H1 (cell line): ENCODE measurements around the gene SRD5A3. TPM values are rescaled to one million over a fixed set of nuclear protein-coding genes. Genes with fewer than 3 reads are reported as not detected.

Experiments used
- CTCF ChIA-PET: fragments of 300-600 bp; sonication (Branson Sonifier 250); formaldehyde crosslinking; loops from one replicate; lab custom pipeline; 2021; ENCODE audit not compliant: partially characterized antibody; lab: Charles Lee
- POLR2A ChIA-PET: fragments of 300-600 bp; sonication (Branson Sonifier 250); formaldehyde crosslinking; loops from one replicate; lab custom pipeline; 2021; ENCODE audit warnings: inconsistent platforms; ENCODE audit not compliant: partially characterized antibody; lab: Charles Lee
- DNase-seq, 2 experiments: peaks; one replicate each; pipeline versions ENCODE4 v3.0.0 to v3.0.0-alpha.2; 2010 to 2022; ENCODE audit warnings: low spot score in 2 of 2, low read depth in 1 of 2, mixed read lengths in 1 of 2
- FAIRE-seq: peaks from 2 replicates; lab custom pipeline; 2011; peaks lifted over from hg19 to GRCh38; lab: Jason Lieb, UNC
- H2AFZ ChIP-seq: 2 replicates; pipeline ENCODE4 v1.8.1; 2012; ENCODE audit warnings: low read length, inconsistent platforms
- H2AK5ac ChIP-seq: 2 replicates; pipeline ENCODE4 v1.6.1; 2013; ENCODE audit warnings: low read depth, low read length
- H2BK120ac ChIP-seq: replicated peaks from 2 replicates; pipeline ENCODE3; 2013; ENCODE audit warnings: low read depth, low read length, inconsistent platforms
- H2BK12ac ChIP-seq: 2 replicates; pipeline ENCODE4 v1.6.1; 2013; ENCODE audit warnings: low read depth, low read length
- H2BK15ac ChIP-seq: 2 replicates; pipeline ENCODE4 v1.6.1; 2013; ENCODE audit warnings: low read length
- H2BK20ac ChIP-seq: 2 replicates; pipeline ENCODE4 v1.6.1; 2013; ENCODE audit warnings: low read length
- H2BK5ac ChIP-seq: 2 replicates; pipeline ENCODE4 v1.6.1; 2013; ENCODE audit warnings: low read depth, low read length
- H3K14ac ChIP-seq: 2 replicates; pipeline ENCODE4 v1.6.1; 2013; ENCODE audit warnings: inconsistent platforms; ENCODE audit not compliant: insufficient read length
- H3K18ac ChIP-seq: 2 replicates; pipeline ENCODE4 v1.6.1; 2013; ENCODE audit warnings: low read length; ENCODE audit errors: extremely low read depth
- H3K23ac ChIP-seq: 2 replicates; pipeline ENCODE4 v1.6.1; 2013; ENCODE audit warnings: inconsistent platforms; ENCODE audit not compliant: insufficient read length
- H3K23me2 ChIP-seq: 2 replicates; pipeline ENCODE4 v1.6.1; 2013; ENCODE audit warnings: low read depth, low read length
- H3K27ac ChIP-seq: 2 replicates; pipeline ENCODE4 v1.6.1; 2011; ENCODE audit warnings: low read depth, low read length, inconsistent platforms
- H3K27me3 ChIP-seq, 4 experiments: replicated peaks in 1 of 4; 1 replicate in 1 of 4; 2 replicates in 3 of 4; pipeline versions ENCODE4 v1.6.1 to v1.8.1; 2011 to 2013; ENCODE audit warnings: low read length in 3 of 4, mild to moderate bottlenecking in 3 of 4, inconsistent platforms in 2 of 4, mixed read lengths in 2 of 4, moderate library complexity in 1 of 4; ENCODE audit not compliant: control insufficient read depth in 3 of 4, insufficient read depth in 3 of 4; ENCODE audit errors: extremely low read depth in 1 of 4
- H3K36me3 ChIP-seq, 4 experiments: 2 replicates each; pipeline versions ENCODE4 v1.6.1 to v1.8.1; 2011 to 2013; ENCODE audit warnings: mild to moderate bottlenecking in 4 of 4, low read length in 3 of 4, moderate library complexity in 2 of 4, control low read depth in 1 of 4, inconsistent platforms in 1 of 4; ENCODE audit not compliant: insufficient read depth in 4 of 4, control insufficient read depth in 2 of 4
- H3K4ac ChIP-seq: replicated peaks from 2 replicates; pipeline ENCODE3; 2013; ENCODE audit warnings: low read length, low read depth, mixed read lengths, inconsistent platforms; ENCODE audit not compliant: insufficient read length
- H3K4me1 ChIP-seq, 4 experiments: replicated peaks in 1 of 4; 1 replicate in 1 of 4; 2 replicates in 3 of 4; pipeline versions ENCODE4 v1.6.1 to v1.8.1; 2011 to 2013; ENCODE audit warnings: low read length in 3 of 4, inconsistent platforms in 2 of 4, mixed read lengths in 1 of 4; ENCODE audit not compliant: insufficient read depth in 4 of 4, control insufficient read depth in 3 of 4
- H3K4me2 ChIP-seq, 2 experiments: 2 replicates each; pipeline versions ENCODE4 v1.6.1 to v1.8.1; 2011 to 2013; ENCODE audit warnings: low read depth in 2 of 2, low read length in 2 of 2, control low read depth in 1 of 2, inconsistent platforms in 1 of 2, mild to moderate bottlenecking in 1 of 2; ENCODE audit not compliant: insufficient read depth in 1 of 2
- H3K4me3 ChIP-seq, 4 experiments: fragments of 200-600, 300-600 bp in 1 of 4; sonication (generic), shearing (Covaris generic), sonication (Bioruptor Twin) in 1 of 4; 2 replicates each; pipeline versions ENCODE4 v1.5.1 to v1.8.1; 2011 to 2016; ENCODE audit warnings: low read length in 4 of 4, low read depth in 3 of 4, control low read depth in 2 of 4, inconsistent platforms in 2 of 4, mild to moderate bottlenecking in 2 of 4, mixed read lengths in 1 of 4, moderate library complexity in 1 of 4; ENCODE audit not compliant: insufficient read depth in 2 of 4; ENCODE audit errors: extremely low read depth in 1 of 4
- H3K56ac ChIP-seq: replicated peaks from 2 replicates; pipeline ENCODE3; 2013; ENCODE audit warnings: low read depth, mild to moderate bottlenecking, mixed read lengths, low read length, inconsistent platforms; ENCODE audit not compliant: insufficient read length
- H3K79me1 ChIP-seq: 2 replicates; pipeline ENCODE4 v1.6.1; 2013; ENCODE audit warnings: low read depth, low read length, control low read depth
- H3K79me2 ChIP-seq, 2 experiments: 2 replicates each; pipeline versions ENCODE4 v1.6.1 to v1.8.1; 2012 to 2013; ENCODE audit warnings: low read length in 2 of 2, mild to moderate bottlenecking in 2 of 2, inconsistent platforms in 1 of 2; ENCODE audit not compliant: insufficient read depth in 2 of 2, control insufficient read depth in 1 of 2
- H3K9ac ChIP-seq, 4 experiments: replicated peaks in 1 of 4; 1 replicate in 1 of 4; 2 replicates in 3 of 4; pipeline versions ENCODE4 v1.6.1 to v1.8.1; 2011 to 2013; ENCODE audit warnings: low read depth in 3 of 4, low read length in 3 of 4, control low read depth in 2 of 4, mild to moderate bottlenecking in 2 of 4, moderate library complexity in 2 of 4, inconsistent platforms in 1 of 4; ENCODE audit errors: extremely low read depth in 1 of 4
- H3K9me3 ChIP-seq, 2 experiments: 2 replicates each; pipeline versions ENCODE4 v1.6.1 to v1.8.1; 2012 to 2013; ENCODE audit warnings: mild to moderate bottlenecking in 2 of 2, moderate library complexity in 2 of 2, control low read depth in 1 of 2, inconsistent platforms in 1 of 2, low read depth in 1 of 2, low read length in 1 of 2, mixed read lengths in 1 of 2; ENCODE audit not compliant: insufficient read depth in 2 of 2
- H4K20me1 ChIP-seq, 2 experiments: replicated peaks in 1 of 2; 2 replicates each; pipeline versions ENCODE3 to v1.8.1; 2011 to 2013; ENCODE audit warnings: inconsistent platforms in 2 of 2, low read length in 2 of 2, mild to moderate bottlenecking in 1 of 2; ENCODE audit not compliant: insufficient read depth in 2 of 2, control insufficient read depth in 1 of 2
- H4K5ac ChIP-seq: 2 replicates; pipeline ENCODE4 v1.6.1; 2013; ENCODE audit warnings: low read length, low read depth, mixed read lengths, inconsistent platforms; ENCODE audit not compliant: insufficient read length
- H4K8ac ChIP-seq: 2 replicates; pipeline ENCODE4 v1.8.0; 2013; ENCODE audit warnings: mild to moderate bottlenecking, moderate library complexity, low read length, inconsistent platforms; ENCODE audit not compliant: insufficient read depth; ENCODE audit errors: extremely low read depth
- H4K91ac ChIP-seq: replicated peaks from 2 replicates; pipeline ENCODE3; 2013; ENCODE audit warnings: low read length, mixed read lengths, inconsistent platforms; ENCODE audit not compliant: insufficient read length
- ASH2L ChIP-seq: fragments of 200-600, 300-600 bp; sonication (generic); IDR thresholded peaks from one replicate; pipeline ENCODE4 v1.7.1; 2017; ENCODE audit warnings: low read length
- BACH1 ChIP-seq: IDR thresholded peaks from 2 replicates; pipeline ENCODE4 v1.6.1; 2012; ENCODE audit warnings: low read length, improper control_type of control experiment
- CHD1 ChIP-seq: IDR thresholded peaks from 2 replicates; pipeline ENCODE4 v1.6.1; 2012; ENCODE audit warnings: low read depth, low read length, improper control_type of control experiment
- MAFK ChIP-seq: IDR thresholded peaks from 2 replicates; pipeline ENCODE4 v1.6.1; 2012; ENCODE audit warnings: low read depth, mild to moderate bottlenecking, improper control_type of control experiment, low read length
- NRF1 ChIP-seq: IDR thresholded peaks from 2 replicates; pipeline ENCODE4 v1.6.1; 2011; ENCODE audit warnings: mild to moderate bottlenecking, low read depth, low read length, improper control_type of control experiment
- SIRT6 ChIP-seq: IDR thresholded peaks from one replicate; pipeline ENCODE4 v1.7.1; 2012; ENCODE audit warnings: low read length, inconsistent platforms
- SP4 ChIP-seq: IDR thresholded peaks from 2 replicates; pipeline ENCODE4 v1.6.1; 2012; ENCODE audit warnings: low read length, inconsistent platforms
- ZNF274 ChIP-seq: IDR thresholded peaks from 2 replicates; pipeline ENCODE4 v1.7.0; 2012; ENCODE audit warnings: low read length, borderline replicate concordance; ENCODE audit errors: extremely low read depth
- WGBS, 2 experiments: shearing (Covaris generic) in 1 of 2; methylation state at CpG; one replicate each; pipeline versions ENCODE4 v1.1.6 to v1.1.7; 2013 to 2015; ENCODE audit warnings: low lambda C conversion rate in 2 of 2, mixed read lengths in 2 of 2, inconsistent platforms in 1 of 2, low coverage in 1 of 2, missing lambda C conversion rate in 1 of 2; ENCODE audit not compliant: insufficient replicate concordance in 2 of 2, insufficient coverage in 1 of 2, insufficient read length in 1 of 2; ENCODE audit errors: extremely low coverage in 1 of 2, missing lambda C conversion rate in 1 of 2; 5-methylcytosine and 5-hydroxymethylcytosine counted together
- polyA plus RNA-seq, 7 experiments: library from polyadenylated mRNA; depleted of rRNA in 3 of 7; stranded (reverse) in 5 of 7; unstranded in 2 of 7; fragments of >200 nt in 5 of 7; fragments of 200-250 nt in 2 of 7; gene quantifications; 1 replicate in 5 of 7; 2 replicates in 1 of 7; 4 replicates in 1 of 7; pipeline versions ENCODE4 v1.2.1 to v1.2.3, GENCODE V29; 2011 to 2013; ENCODE audit warnings: missing spikeins in 2 of 7, mixed read lengths in 2 of 7
- total RNA-seq: library from RNA; stranded (reverse); fragmentation: NEBNext Ultra II Directional; extraction: Animal tissue kit (Norgen Biotek cat#: 25700); gene quantifications from 2 replicates; pipeline ENCODE4 v1.2.1, GENCODE V29; 2021
- TF ChIP-seq, protein P1 (sequence below): IDR thresholded peaks from 2 replicates; pipeline ENCODE4 v1.6.1; 2011; ENCODE audit warnings: low read length, improper control_type of control experiment

The SRD5A3 gene
- total and polyA plus RNA-seq, 2 of the 8 experiments (the other 6 are each of a cell fraction or from before 2014, with no cell fraction given) = 19.6 to 34.6 TPM

DNA sequence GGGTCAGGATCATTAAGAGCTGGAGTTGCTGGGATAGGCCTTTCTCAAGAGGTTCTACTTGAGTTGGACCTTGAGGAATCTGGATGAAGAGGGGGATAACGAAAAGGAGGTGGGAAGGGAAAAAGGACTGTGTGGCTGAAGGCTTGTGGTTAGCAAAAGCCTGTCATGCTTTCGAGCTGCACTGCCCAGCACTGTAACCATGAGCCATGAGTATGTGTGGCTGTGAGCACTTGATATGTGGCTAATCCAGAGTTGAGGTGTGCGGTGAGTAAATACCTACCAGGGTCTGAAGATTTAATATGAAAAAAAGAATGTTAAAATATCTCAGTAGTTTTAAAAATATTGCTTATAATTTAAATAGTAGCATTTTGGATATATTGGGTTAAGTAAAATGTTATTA lies 61.1 kb downstream of the SRD5A3 start:
- no peak overlapping the region for H2BK5ac ChIP-seq
- no peaks in the 10 kb centered on the region for H3K9me3 ChIP-seq
- peaks cover 6% of the 10 kb centered on the region for H3K79me1 ChIP-seq
- H3K56ac ChIP-seq = no peak overlapping the region
- H4K5ac ChIP-seq = no peak overlapping the region
- WGBS, 2 experiments = 88% methylated on average over 3 of the region's 3 CpGs; no CpG with 5 or more reads in 1 of the 2 experiments
- H3K79me2 ChIP-seq = peaks cover 12 to 95% of the 10 kb centered on the region in 2 experiments
- no peak overlapping the region for H2BK120ac ChIP-seq
- DNase-seq = no peak
- no peak overlapping the region for H3K14ac ChIP-seq
- H3K23ac ChIP-seq = no peak overlapping the region
- H3K9ac ChIP-seq = no peak overlapping the region
- POLR2A ChIA-PET = no interaction called here
- no peak for TF ChIP-seq SIRT6
- TF ChIP-seq NRF1 = no peak
- TF ChIP-seq CHD1 = no peak
- no peak for TF ChIP-seq MAFK
- no peak for TF ChIP-seq ASH2L
- no peak for TF ChIP-seq BACH1
- TF ChIP-seq, protein P1, sequence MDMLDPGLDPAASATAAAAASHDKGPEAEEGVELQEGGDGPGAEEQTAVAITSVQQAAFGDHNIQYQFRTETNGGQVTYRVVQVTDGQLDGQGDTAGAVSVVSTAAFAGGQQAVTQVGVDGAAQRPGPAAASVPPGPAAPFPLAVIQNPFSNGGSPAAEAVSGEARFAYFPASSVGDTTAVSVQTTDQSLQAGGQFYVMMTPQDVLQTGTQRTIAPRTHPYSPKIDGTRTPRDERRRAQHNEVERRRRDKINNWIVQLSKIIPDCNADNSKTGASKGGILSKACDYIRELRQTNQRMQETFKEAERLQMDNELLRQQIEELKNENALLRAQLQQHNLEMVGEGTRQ = no peak
- TF ChIP-seq SP4 = no peak
- no peak for TF ChIP-seq ZNF274
- H4K91ac ChIP-seq = no peak overlapping the region
- no peak overlapping the region for H3K4me2 ChIP-seq
- H2AK5ac ChIP-seq = no peak overlapping the region
- peaks cover 2 to 44% (median 14%) of the 10 kb centered on the region in 4 experiments; a peak in 6 of 8 replicates for H3K36me3 ChIP-seq
- H3K27me3 ChIP-seq = no peaks in the 10 kb centered on the region
- H2BK15ac ChIP-seq = no peak overlapping the region
- H3K4me3 ChIP-seq = no peak overlapping the region
- H2BK12ac ChIP-seq = no peak overlapping the region
- no peak overlapping the region for H2BK20ac ChIP-seq
- peaks cover 16 to 19% of the 10 kb centered on the region in 2 experiments for H4K20me1 ChIP-seq
- H3K4me1 ChIP-seq = peaks cover 0 to 3% (median under 1%) of the 10 kb centered on the region in 4 experiments; a peak in 2 of 7 replicates
- no peak overlapping the region for H3K18ac ChIP-seq
- no peak for FAIRE-seq
- CTCF ChIA-PET = interaction anchor here (1.4 to 2.3 kb wide), 3 partner anchors 10 to 435 kb away, joined by 3 to 6 read pairs (median 6); no protein-coding TSS in a partner anchor
- H3K27ac ChIP-seq = no peak overlapping the region
- H3K23me2 ChIP-seq = no peaks in the 10 kb centered on the region
- H3K4ac ChIP-seq = no peak overlapping the region
- H2AFZ ChIP-seq = no peak overlapping the region
- H4K8ac ChIP-seq = no peak overlapping the region
